NCI-H187 (cell line): ENCODE results near the gene MAPK13.
A peak's percentile ranks its signal among the peaks of the same experiment; 100 is the strongest.
"Not testable (repeated sequence)": the region's sequence is repeated elsewhere in the genome, so short reads cannot be mapped to it uniquely, and the experiment has no call there.

Experiments
- DNase-seq, 2 experiments: peaks; one replicate each; lab custom pipeline; 2025; lab: John Stamatoyannopoulos, UW

MAPK13 gene

GRCh38 chr6:36129941-36130666, at the start of gene MAPK13:
Gene MAPK13 (plus strand): TSS chr6:36130513. CDS start chr6:36130583, 70 bp downstream.
- peak in 1 of 2 experiments; percentile 31 for DNase-seq

- DNase-seq: no peak
Measured at GRCh38 chr6:36082318-36082717, 48.0 kb upstream of the MAPK13 start.

DNA sequence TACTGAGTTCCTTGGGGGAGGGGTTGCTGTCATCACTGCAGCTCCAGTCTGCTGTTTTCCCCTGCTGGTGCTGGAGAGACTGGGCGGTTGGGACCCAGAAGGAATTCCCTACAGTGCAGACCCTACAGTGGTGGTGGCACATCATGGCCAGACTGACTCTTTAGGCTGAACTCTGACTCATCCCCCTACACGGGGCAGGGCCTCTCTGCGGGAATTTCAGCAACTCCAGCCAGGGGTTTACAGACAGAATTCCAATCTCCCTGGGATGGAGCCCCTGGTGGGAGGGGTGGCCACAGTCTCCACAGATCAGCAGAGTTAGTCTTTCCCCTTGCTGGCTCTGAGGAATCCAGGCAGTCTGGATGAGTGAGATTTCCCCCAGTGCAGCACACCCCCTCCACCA, 46.9 kb upstream of the MAPK13 start:
- no peak for DNase-seq

- not testable (repeated sequence) for DNase-seq
Measured at GRCh38 chr6:36088204-36088603, 42.1 kb upstream of the MAPK13 start.

- DNase-seq: no peak
Measured at GRCh38 chr6:36089048-36089447, 41.3 kb upstream of the MAPK13 start.

GRCh38 chr6:36094238-36094637, 36.1 kb upstream of the MAPK13 start:
- DNase-seq: no peak

DNA sequence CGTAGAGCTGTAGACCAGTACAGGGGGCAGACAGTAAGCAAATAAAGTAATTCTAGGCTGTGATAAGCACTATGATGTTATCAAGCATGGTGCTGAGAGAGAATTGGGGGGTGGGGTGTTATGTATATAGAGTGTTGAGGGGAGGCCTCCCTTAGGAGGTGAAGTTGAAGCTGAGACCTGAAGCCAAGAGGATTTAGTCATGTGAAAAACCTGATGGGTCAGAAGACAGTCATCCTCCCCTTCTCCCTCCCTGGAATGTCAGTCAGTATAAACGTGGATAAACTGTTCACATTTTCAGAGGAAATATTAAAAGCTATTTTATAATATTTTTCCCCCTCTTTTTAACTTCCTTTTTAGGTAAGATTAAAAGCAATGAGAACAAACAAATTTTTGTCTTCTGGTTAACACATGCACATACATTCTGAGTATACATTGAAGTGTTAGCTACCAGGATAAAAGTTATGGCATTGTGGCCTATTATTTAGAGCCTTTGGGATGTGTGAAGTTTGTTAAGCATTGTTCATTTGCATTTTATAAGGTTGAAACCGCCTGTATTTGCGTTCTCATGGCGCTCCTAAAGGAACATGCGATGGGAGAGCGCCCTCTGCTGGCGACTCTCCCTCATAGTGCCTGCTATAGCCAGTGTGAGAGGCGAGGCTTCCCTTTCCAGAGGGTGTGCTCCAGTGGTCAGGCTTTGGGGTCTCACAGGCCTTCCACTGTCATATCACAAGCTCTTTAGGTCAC, 35.4 kb upstream of the MAPK13 start:
- DNase-seq: peak; percentile 46 to 48

DNA sequence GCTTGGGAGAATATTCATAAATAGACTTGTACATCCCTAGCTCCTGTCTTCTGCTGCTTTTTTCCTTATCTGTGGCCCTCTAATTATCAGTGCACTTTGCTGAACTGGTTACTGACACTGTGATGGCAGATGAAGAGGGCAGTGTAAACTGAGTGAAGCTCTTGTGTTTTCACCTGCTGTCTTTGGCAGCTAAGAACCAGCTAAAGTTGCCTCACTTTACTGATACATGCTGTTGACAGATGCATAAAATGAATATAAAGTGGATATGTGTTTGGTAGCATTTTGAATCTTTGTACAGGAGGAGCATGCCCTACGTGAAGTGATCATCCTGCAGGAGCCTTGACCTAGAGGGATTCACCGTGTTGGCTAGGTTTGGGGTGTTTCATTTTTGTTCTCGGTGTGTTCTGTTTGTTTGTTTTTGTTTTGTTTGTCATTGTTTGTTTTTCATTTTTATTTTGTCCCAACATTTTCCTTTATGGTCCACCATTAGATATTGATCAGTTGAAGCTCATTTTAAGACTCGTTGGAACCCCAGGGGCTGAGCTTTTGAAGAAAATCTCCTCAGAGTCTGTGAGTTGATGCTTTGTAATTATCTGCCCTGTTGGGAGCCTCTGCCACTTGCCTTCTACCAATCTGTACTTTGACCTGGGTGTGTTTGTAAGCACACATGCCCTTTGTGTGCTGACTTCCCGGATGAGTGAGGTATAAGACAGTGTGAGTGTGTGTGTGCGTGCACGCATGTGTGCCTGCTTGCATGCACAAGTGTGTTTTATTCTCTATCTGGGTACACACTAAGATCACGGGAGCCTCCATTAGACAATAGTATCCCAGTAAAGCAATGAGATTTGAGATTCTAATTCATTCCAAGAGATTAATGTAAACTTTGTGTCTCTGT, 34.6 kb upstream of the MAPK13 start:
- no peak for DNase-seq

DNA sequence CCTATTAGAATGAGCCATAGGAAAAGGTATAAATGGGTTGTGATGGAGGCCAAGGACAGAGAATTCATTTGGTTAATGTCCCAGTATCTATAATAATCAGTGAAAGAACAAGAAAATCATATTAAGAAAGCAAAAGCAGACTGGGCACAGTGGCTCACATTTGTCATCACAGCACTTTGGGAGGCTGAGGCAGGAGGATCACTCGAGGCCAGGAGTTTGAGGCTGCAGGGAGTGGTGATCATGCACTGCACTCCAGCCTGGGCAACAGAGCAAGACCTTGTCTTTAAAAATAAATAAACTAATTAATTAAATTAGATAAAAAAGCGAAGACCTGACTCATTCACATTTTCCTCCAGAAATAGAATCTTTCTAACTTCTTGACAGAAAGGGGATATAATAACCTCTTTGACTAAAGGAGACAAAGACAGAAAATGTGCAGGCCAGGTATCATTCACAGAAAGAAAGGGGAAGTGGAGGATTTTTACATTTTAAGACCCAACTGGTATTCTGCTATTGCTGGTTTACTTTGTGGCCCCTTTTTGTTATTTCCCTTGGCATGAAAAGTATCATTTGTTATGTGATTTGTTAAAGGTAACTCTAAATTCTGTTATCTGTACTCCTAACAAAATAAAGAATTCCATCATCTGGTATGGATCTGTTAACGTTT, 31.9 kb upstream of the MAPK13 start:
- no peak for DNase-seq

DNA sequence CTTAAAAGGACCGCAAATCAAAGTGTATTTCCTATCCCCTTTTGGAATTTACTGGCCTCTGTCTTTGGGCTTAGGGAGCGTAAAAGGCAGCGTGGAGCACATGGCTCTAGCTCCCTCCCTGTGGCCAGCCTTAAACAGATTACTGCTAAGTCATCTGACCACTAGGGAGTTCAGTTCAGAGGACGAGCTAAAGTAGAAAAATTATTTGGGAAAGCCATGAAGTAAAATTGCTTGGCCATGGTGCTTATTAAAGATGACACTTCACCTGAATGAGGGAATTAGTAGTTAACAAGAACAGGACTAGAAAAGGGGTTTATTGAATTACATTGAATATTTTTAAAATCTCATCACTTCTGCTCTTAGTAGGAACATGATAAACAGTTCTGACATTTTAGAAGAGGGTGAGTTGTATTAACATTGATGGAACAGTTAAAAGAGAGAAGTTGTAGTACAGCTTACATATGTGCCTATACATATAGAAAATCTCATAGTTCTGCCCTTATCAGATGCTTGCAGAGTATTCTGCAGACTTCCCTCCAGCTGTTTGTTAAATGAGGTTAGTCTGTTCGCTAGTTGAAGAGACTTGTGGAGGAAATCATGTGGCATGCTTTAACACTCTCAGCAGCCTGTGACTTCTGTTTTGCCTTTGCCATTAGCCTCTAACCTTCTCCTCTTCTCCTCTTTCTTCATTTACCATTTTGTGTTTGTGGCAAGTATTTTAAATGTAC, 31.2 kb upstream of the MAPK13 start:
- no peak for DNase-seq

DNA sequence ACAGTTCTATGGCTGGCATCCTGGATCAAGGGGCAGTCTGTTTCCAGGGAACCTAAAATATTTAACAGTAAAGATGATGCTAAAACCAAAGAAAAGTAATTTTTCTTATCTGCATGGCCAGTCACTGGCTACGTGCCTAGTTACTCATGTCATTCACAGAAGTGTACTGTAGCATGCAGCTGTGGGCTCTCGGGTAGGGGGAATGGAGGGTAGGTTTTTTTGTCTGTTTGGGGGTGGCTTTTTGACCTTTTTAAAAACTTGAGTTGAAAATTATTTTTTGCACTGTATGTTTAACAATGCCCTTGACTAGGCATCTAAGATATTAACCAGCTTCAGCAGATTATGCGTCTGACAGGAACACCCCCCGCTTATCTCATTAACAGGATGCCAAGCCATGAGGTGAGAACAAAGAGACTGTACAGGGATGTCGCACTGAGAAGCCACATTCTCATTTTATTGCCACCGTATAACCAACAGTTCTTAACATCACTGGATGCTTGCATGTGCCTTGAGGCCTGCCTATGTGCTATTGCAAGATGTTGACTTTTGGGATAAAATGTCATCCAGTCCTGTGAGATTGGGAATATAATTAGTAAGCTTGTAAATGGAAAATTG, 30.3 kb upstream of the MAPK13 start:
- DNase-seq: no peak

GRCh38 chr6:36101691-36102090, 28.6 kb upstream of the MAPK13 start:
- DNase-seq: no peak

GRCh38 chr6:36102853-36103252, 27.5 kb upstream of the MAPK13 start:
- no peak for DNase-seq

DNA sequence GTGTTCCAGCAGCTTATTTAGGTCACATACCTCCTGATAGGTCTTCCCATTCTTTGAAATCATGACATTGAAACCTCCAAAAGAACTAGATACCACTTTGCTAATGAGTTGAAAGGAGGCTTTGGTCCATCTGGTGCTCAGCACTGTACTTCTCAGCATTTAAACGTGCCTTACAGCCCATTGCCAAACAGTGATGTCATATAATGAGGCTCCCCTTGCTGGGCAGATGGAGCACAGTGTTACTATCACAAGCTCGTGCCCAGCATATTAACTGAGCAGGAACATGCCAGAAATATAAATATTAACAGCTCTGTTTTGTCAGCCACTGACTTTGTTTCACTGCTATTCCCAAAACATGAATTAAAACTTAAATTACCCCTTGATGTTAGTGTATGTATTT, 25.5 kb upstream of the MAPK13 start:
- DNase-seq: no peak

- no peak for DNase-seq
Measured at GRCh38 chr6:36109092-36109491, 21.2 kb upstream of the MAPK13 start.

GRCh38 chr6:36110050-36110449, 20.3 kb upstream of the MAPK13 start:
- DNase-seq: no peak

DNA sequence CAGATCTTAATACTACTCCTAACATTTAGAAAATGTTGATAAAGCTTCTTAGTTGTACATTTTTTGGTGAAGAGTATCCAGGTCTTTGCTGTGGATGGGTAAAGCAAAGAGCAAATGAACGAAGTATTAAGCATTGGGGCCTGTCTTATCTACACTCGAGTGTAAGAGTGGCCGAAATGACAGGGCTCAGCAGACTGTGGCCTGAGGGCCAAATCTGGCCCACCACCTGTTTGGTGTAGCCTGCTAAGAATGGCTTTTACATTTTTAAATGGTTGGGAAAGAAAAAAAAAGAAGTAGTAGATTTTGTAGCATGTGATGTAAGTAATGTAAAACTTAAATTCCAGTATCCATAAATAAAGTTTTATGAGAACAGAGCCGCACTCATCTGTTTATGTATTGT, 19.4 kb upstream of the MAPK13 start:
- DNase-seq: no peak

GRCh38 chr6:36111526-36111925, 18.8 kb upstream of the MAPK13 start:
- DNase-seq: no peak

- no peak for DNase-seq
Measured at GRCh38 chr6:36113049-36113448, 17.3 kb upstream of the MAPK13 start.

- DNase-seq: no peak
Measured at GRCh38 chr6:36113703-36114102, 16.6 kb upstream of the MAPK13 start.
